Mesothelial cell of epicardium (in vitro differentiated cells): Measurements from ENCODE around the gene AKR7A3. TPM values are rescaled to one million over a fixed set of nuclear protein-coding genes. Genes with fewer than 3 reads are reported as not detected.

Experiments used
- DNase-seq, 2 experiments: peaks; one replicate each; pipeline ENCODE4 v3.0.0; 2021; ENCODE audit warnings: low spot score in 2 of 2; ENCODE audit not compliant: unreplicated experiment in 2 of 2
- H3K27ac Mint-ChIP-seq: 2 replicates; pipeline ENCODE4 v1.8.0; 2021; ENCODE audit warnings: mixed read lengths
- H3K27me3 Mint-ChIP-seq: 2 replicates; pipeline ENCODE4 v1.8.0; 2021; ENCODE audit warnings: low read depth, mixed read lengths
- H3K36me3 Mint-ChIP-seq: 2 replicates; pipeline ENCODE4 v1.8.0; 2021; ENCODE audit warnings: mixed read lengths
- H3K4me1 Mint-ChIP-seq: 2 replicates; pipeline ENCODE4 v1.8.0; 2021; ENCODE audit warnings: mixed read lengths
- H3K4me3 Mint-ChIP-seq: 2 replicates; pipeline ENCODE4 v1.8.0; 2021; ENCODE audit warnings: mild to moderate bottlenecking, moderate library complexity, mixed read lengths
- H3K9me3 Mint-ChIP-seq: 2 replicates; pipeline ENCODE4 v1.8.0; 2021; ENCODE audit warnings: mixed read lengths
- CTCF ChIP-seq: fragments of 200-600 bp; sonication (generic); IDR thresholded peaks from one replicate; pipeline ENCODE4 v1.5.0; 2021; ENCODE audit warnings: antibody characterized with exemption; ENCODE audit not compliant: unreplicated experiment
- total RNA-seq: library from RNA; stranded (reverse); gene quantifications from 3 replicates; pipeline ENCODE4 v1.2.1, GENCODE V29; 2021

AKR7A3 gene
- total RNA-seq, 1 donor from 2014 or later, result 2.8 TPM

DNA sequence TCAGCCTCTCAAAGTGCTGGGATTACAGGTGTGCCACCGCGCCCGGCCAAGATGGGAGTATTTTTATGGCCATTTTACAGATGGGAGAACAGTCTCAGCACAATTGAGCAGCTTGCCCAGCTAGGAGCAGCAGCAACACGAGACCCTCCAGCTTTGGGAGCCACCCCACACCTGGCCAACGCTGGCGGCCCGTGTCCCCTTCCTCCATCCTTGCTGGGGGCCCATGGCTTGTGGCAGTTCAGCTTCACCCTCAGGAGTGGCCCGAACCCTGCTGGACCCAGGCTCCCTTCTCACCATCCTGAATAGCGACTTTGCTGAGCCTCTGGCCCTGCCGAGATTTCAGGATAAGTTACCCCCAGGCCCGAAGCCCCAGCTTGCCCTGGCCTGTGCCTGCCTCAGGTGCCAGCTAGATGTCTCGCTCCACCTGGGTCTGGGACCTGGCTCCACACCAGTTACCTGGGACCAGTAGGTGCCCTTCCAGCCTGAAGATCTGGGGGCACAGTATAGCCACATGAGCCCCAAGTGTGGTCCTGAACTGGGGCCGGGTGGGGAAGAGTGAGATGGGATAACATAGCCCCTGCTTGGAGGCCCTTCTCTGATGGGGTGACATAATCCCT is 42.8 kb upstream of the AKR7A3 start:
- no peak overlapping the region for H3K4me3 Mint-ChIP-seq
- H3K27ac Mint-ChIP-seq, result no peak overlapping the region
- H3K36me3 Mint-ChIP-seq, result peaks cover 12% of the 10 kb centered on the region
- no peaks in the 10 kb centered on the region for H3K27me3 Mint-ChIP-seq
- H3K9me3 Mint-ChIP-seq, result no peaks in the 10 kb centered on the region
- DNase-seq, result no peak
- H3K4me1 Mint-ChIP-seq, result no peaks in the 10 kb centered on the region
- no peak for TF ChIP-seq CTCF

DNA sequence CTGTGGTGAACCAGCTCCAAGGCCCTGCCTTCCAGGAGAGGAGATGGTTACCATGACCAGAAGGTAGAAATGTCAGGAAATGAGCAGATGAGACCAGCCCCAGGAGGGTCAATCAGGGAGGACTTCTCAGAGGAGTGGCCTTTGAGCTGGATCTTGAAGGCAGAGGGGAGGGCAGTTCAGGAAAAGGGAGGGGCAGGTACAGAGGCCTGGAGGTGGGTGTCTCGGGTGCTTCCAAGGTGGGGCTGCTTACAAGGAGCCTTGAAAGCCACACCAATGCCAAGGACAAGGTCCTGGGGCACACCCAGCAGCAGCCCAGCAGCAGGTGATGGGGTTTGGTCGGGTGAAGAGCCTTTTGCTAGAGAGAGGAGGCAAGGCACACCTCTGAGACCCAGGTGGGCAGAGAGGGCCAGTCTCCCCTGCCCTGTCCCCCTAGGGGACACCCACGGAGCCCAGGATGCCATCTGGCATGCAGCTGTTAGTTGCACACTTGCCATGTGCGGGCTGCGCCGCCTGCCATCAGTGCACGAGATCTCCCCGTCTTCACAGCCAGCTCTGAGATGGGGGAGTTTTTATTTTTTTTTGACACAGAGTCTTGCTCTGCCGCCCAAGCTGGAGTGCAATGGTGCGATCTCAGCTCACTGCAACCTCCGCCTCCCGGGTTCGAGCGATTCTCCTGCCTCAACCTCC is 42.0 kb upstream of the AKR7A3 start:
- no peak for TF ChIP-seq CTCF
- no peak for DNase-seq
- no peaks in the 10 kb centered on the region for H3K9me3 Mint-ChIP-seq
- no peaks in the 10 kb centered on the region for H3K27me3 Mint-ChIP-seq
- no peaks in the 10 kb centered on the region for H3K4me1 Mint-ChIP-seq
- no peak overlapping the region for H3K4me3 Mint-ChIP-seq
- H3K36me3 Mint-ChIP-seq, result peaks cover 12% of the 10 kb centered on the region
- no peak overlapping the region for H3K27ac Mint-ChIP-seq

DNA sequence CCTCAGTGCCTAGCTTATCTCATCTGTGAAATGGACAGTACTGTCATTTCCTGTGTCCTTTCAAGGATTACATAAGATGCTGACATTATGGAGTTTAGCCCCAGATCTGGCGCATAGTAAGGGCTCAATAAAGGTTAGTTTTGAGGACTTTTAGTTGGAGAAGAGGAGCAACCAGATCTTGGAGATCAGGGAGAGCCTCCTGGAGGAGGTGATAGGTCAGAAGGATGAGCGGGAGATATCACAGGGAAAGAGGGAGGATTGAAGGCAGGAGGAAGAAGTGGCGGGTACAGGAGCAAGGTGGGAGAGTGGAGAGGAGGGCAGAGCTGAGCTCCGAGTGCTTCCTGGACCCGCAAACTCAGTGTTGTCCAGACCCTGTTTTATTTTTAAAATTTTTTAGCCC is 41.0 kb upstream of the AKR7A3 start:
- Mint-ChIP-seq H3K36me3 (peaks cover 12% of the 10 kb centered on the region), H3K27ac (no peak overlapping the region), H3K4me1 (no peaks in the 10 kb centered on the region), H3K27me3 (no peaks in the 10 kb centered on the region), H3K4me3 (no peak overlapping the region), H3K9me3 (no peaks in the 10 kb centered on the region)
- TF ChIP-seq CTCF, result no peak
- no peak for DNase-seq

GRCh38 chr1:19329188-19329587 is 40.6 kb upstream of the AKR7A3 start:
- no peak for DNase-seq

GRCh38 chr1:19328486-19328885 is 39.9 kb upstream of the AKR7A3 start:
- H3K9me3 Mint-ChIP-seq, result no peaks in the 10 kb centered on the region
- H3K36me3 Mint-ChIP-seq, result peaks cover 12% of the 10 kb centered on the region
- H3K27ac Mint-ChIP-seq, result no peak overlapping the region
- no peak for DNase-seq
- H3K4me1 Mint-ChIP-seq, result no peaks in the 10 kb centered on the region
- no peak overlapping the region for H3K4me3 Mint-ChIP-seq
- no peak for TF ChIP-seq CTCF
- H3K27me3 Mint-ChIP-seq, result no peaks in the 10 kb centered on the region

More at GRCh38 chr1:19329188-19329587, 40.6 kb upstream of the AKR7A3 start:
- H3K4me3 Mint-ChIP-seq, result no peak overlapping the region
- H3K4me1 Mint-ChIP-seq, result no peaks in the 10 kb centered on the region
- no peaks in the 10 kb centered on the region for H3K9me3 Mint-ChIP-seq
- no peaks in the 10 kb centered on the region for H3K27me3 Mint-ChIP-seq
- H3K27ac Mint-ChIP-seq, result no peak overlapping the region
- TF ChIP-seq CTCF, result no peak
- H3K36me3 Mint-ChIP-seq, result peaks cover 12% of the 10 kb centered on the region
